WI38 (cell line): Measurements from ENCODE around the gene SLCO6A1.

Experiments used
- H3K4me3 ChIP-seq: 2 replicates; pipeline ENCODE4 v1.5.1; 2011; ENCODE audit warnings: low read depth, mild to moderate bottlenecking, control low read depth, low read length
- TF ChIP-seq, protein P1 (sequence below): IDR thresholded peaks from 2 replicates; pipeline ENCODE4 v1.5.1; 2012; ENCODE audit warnings: low read depth, mild to moderate bottlenecking, control low read depth, low read length

SLCO6A1 gene

DNA sequence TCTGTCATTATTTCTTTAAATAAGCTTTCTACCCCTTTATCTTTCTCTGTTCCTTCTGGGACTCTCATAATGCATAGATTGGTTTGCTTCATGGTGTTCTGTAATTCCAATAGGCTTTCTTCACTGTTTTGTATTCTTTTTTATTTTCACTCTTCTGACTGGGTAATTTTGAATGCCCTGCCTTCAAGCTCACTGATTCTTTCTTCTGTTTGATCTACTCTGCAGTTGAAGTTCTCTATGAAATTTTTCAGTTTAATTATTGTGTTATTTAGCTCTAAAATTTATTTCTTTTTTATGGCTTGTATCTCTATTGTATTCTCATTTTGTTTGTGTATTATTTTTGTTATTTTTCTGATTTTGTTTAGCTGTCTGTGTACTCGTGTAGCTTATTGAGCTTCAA is 113.4 kb downstream of the SLCO6A1 start:
- TF ChIP-seq, protein P1, sequence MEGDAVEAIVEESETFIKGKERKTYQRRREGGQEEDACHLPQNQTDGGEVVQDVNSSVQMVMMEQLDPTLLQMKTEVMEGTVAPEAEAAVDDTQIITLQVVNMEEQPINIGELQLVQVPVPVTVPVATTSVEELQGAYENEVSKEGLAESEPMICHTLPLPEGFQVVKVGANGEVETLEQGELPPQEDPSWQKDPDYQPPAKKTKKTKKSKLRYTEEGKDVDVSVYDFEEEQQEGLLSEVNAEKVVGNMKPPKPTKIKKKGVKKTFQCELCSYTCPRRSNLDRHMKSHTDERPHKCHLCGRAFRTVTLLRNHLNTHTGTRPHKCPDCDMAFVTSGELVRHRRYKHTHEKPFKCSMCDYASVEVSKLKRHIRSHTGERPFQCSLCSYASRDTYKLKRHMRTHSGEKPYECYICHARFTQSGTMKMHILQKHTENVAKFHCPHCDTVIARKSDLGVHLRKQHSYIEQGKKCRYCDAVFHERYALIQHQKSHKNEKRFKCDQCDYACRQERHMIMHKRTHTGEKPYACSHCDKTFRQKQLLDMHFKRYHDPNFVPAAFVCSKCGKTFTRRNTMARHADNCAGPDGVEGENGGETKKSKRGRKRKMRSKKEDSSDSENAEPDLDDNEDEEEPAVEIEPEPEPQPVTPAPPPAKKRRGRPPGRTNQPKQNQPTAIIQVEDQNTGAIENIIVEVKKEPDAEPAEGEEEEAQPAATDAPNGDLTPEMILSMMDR = no peak
- H3K4me3 ChIP-seq = no peak overlapping the region

GRCh38 chr5:102380174-102380573 is 118.6 kb downstream of the SLCO6A1 start:
- TF ChIP-seq, protein P1 = no peak
- no peak overlapping the region for H3K4me3 ChIP-seq

DNA sequence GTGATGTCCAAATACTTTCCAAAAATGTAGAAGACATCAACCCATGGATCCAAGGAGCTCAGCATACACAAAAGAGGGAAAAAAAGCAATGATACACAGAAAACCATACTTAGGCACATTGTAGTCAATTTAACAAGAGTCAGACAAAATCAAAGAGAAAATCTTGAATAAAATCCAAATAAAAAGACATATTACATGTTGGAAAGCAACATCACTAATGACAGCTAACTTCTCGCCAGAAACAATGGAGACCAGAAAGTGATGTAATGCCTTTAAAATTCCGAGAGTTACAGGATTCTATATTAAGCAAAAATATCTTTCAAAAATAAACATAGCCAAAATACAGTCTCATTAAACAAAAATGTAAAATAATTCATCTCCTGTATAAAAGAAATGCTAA is 122.9 kb downstream of the SLCO6A1 start:
- TF ChIP-seq, protein P1 = no peak
- no peak overlapping the region for H3K4me3 ChIP-seq

GRCh38 chr5:102375272-102375671 is 123.5 kb downstream of the SLCO6A1 start:
- no peak overlapping the region for H3K4me3 ChIP-seq
- TF ChIP-seq, protein P1 = no peak

- TF ChIP-seq, protein P1 = no peak
- H3K4me3 ChIP-seq = no peak overlapping the region
Measured at GRCh38 chr5:102368392-102368791, 130.4 kb downstream of the SLCO6A1 start.

GRCh38 chr5:102341681-102342288 is 157.0 kb downstream of the SLCO6A1 start:
- no peak overlapping the region for H3K4me3 ChIP-seq
- TF ChIP-seq, protein P1 = no peak

- H3K4me3 ChIP-seq = no peak overlapping the region
- TF ChIP-seq, protein P1 = no peak
Measured at GRCh38 chr5:102324714-102325113, 174.1 kb downstream of the SLCO6A1 start.
